HEK293 (cell line): Measurements from ENCODE around the gene RACGAP1.

ENCODE experiments used
- KLF10 ChIP-seq: fragments of 450-650 bp; IDR thresholded peaks from 2 replicates; pipeline ENCODE4 v1.5.1; 2018; ENCODE audit warnings: missing biosample characterization, mild to moderate bottlenecking, missing genetic modification characterization
- OVOL3 ChIP-seq: fragments of 450-650 bp; formaldehyde crosslinking; IDR thresholded peaks from 2 replicates; pipeline ENCODE4 v1.5.1; 2016; ENCODE audit warnings: missing biosample characterization, missing genetic modification characterization
- PRDM6 ChIP-seq: fragments of 450-650 bp; formaldehyde crosslinking; IDR thresholded peaks from 2 replicates; pipeline ENCODE4 v1.5.1; 2017; ENCODE audit warnings: missing biosample characterization, missing genetic modification characterization
- RBAK ChIP-seq: fragments of 450-650 bp; formaldehyde crosslinking; IDR thresholded peaks from 2 replicates; pipeline ENCODE4 v1.5.1; 2016; ENCODE audit warnings: missing biosample characterization, missing genetic modification characterization
- YY1 ChIP-seq: fragments of 450-650 bp; formaldehyde crosslinking; IDR thresholded peaks from 2 replicates; pipeline ENCODE4 v1.5.1; 2018; ENCODE audit warnings: missing biosample characterization, missing genetic modification characterization
- ZBTB17 ChIP-seq: fragments of 450-650 bp; formaldehyde crosslinking; IDR thresholded peaks from 2 replicates; pipeline ENCODE4 v1.5.1; 2016; ENCODE audit warnings: missing biosample characterization, missing genetic modification characterization
- ZBTB26 ChIP-seq: fragments of 450-650 bp; formaldehyde crosslinking; optimal IDR thresholded peaks from 2 replicates; pipeline ENCODE3; 2016; ENCODE audit warnings: missing biosample characterization, mild to moderate bottlenecking, missing genetic modification characterization
- ZBTB8A ChIP-seq: fragments of 450-650 bp; formaldehyde crosslinking; IDR thresholded peaks from 2 replicates; pipeline ENCODE4 v1.5.1; 2016; ENCODE audit warnings: missing biosample characterization, missing genetic modification characterization
- ZNF140 ChIP-seq: fragments of 450-650 bp; formaldehyde crosslinking; IDR thresholded peaks from 2 replicates; pipeline ENCODE4 v1.5.1; 2016; ENCODE audit warnings: missing biosample characterization, missing genetic modification characterization
- ZNF24 ChIP-seq: fragments of 450-650 bp; formaldehyde crosslinking; IDR thresholded peaks from 2 replicates; pipeline ENCODE4 v1.5.1; 2016; ENCODE audit warnings: missing biosample characterization, missing genetic modification characterization
- ZNF266 ChIP-seq: fragments of 450-650 bp; formaldehyde crosslinking; IDR thresholded peaks from 2 replicates; pipeline ENCODE4 v1.5.1; 2016; ENCODE audit warnings: missing biosample characterization, missing genetic modification characterization, low read depth
- ZNF274 ChIP-seq, 2 experiments: fragments of 200-500 bp in 1 of 2; fragments of 450-650 bp in 1 of 2; sonication (Bioruptor generic) in 1 of 2; formaldehyde crosslinking in 1 of 2; IDR thresholded peaks; 2 replicates each; pipeline versions ENCODE4 v1.5.1 to v1.6.1; 2014 to 2016; ENCODE audit warnings: borderline replicate concordance in 1 of 2, inconsistent platforms in 1 of 2, low read length in 1 of 2, missing biosample characterization in 1 of 2, missing genetic modification characterization in 1 of 2
- ZNF292 ChIP-seq: fragments of 450-650 bp; formaldehyde crosslinking; IDR thresholded peaks from 2 replicates; pipeline ENCODE4 v1.5.1; 2016; ENCODE audit warnings: low read depth, missing biosample characterization, missing genetic modification characterization, borderline replicate concordance
- ZNF350 ChIP-seq: fragments of 450-650 bp; formaldehyde crosslinking; IDR thresholded peaks from 2 replicates; pipeline ENCODE4 v1.5.0; 2017; ENCODE audit warnings: missing biosample characterization, mild to moderate bottlenecking, missing genetic modification characterization
- ZNF362 ChIP-seq: fragments of 450-650 bp; formaldehyde crosslinking; IDR thresholded peaks from 2 replicates; pipeline ENCODE4 v1.5.1; 2016; ENCODE audit warnings: missing biosample characterization, missing genetic modification characterization
- ZNF394 ChIP-seq: fragments of 450-650 bp; formaldehyde crosslinking; IDR thresholded peaks from 2 replicates; pipeline ENCODE4 v1.5.1; 2016; ENCODE audit warnings: missing biosample characterization, missing genetic modification characterization, mild to moderate bottlenecking, moderate library complexity, borderline replicate concordance
- ZNF404 ChIP-seq: fragments of 450-650 bp; formaldehyde crosslinking; IDR thresholded peaks from 2 replicates; pipeline ENCODE4 v1.5.1; 2017; ENCODE audit warnings: missing biosample characterization, missing genetic modification characterization
- ZNF426 ChIP-seq: fragments of 450-650 bp; formaldehyde crosslinking; IDR thresholded peaks from 2 replicates; pipeline ENCODE4 v1.5.1; 2017; ENCODE audit warnings: missing biosample characterization, missing genetic modification characterization, mild to moderate bottlenecking, inconsistent platforms, moderate library complexity
- ZNF433 ChIP-seq: fragments of 450-650 bp; formaldehyde crosslinking; IDR thresholded peaks from 2 replicates; pipeline ENCODE4 v1.5.1; 2016; ENCODE audit warnings: missing biosample characterization, missing genetic modification characterization, low read depth
- ZNF473 ChIP-seq: fragments of 450-650 bp; formaldehyde crosslinking; IDR thresholded peaks from 2 replicates; pipeline ENCODE4 v1.5.1; 2017; ENCODE audit warnings: missing biosample characterization, missing genetic modification characterization
- ZNF530 ChIP-seq: fragments of 450-650 bp; formaldehyde crosslinking; IDR thresholded peaks from 2 replicates; pipeline ENCODE4 v1.5.1; 2016; ENCODE audit warnings: low read depth, missing biosample characterization, missing genetic modification characterization
- ZNF654 ChIP-seq: fragments of 450-650 bp; formaldehyde crosslinking; IDR thresholded peaks from 2 replicates; pipeline ENCODE4 v1.5.1; 2016; ENCODE audit warnings: low read depth, missing biosample characterization, missing genetic modification characterization
- ZNF747 ChIP-seq: fragments of 450-650 bp; formaldehyde crosslinking; IDR thresholded peaks from 2 replicates; pipeline ENCODE4 v1.5.1; 2016; ENCODE audit warnings: missing biosample characterization, missing genetic modification characterization
- ZSCAN30 ChIP-seq: fragments of 450-650 bp; IDR thresholded peaks from 2 replicates; pipeline ENCODE4 v1.5.1; 2018; ENCODE audit warnings: missing biosample characterization, mild to moderate bottlenecking, missing genetic modification characterization, moderate library complexity
- TF ChIP-seq, protein P1 (sequence below): fragments of 450-650 bp; formaldehyde crosslinking; IDR thresholded peaks from 2 replicates; pipeline ENCODE4 v1.5.1; 2016; ENCODE audit warnings: missing biosample characterization, missing genetic modification characterization
- TF ChIP-seq, protein P2 (sequence below): fragments of 450-650 bp; formaldehyde crosslinking; IDR thresholded peaks from 2 replicates; pipeline ENCODE4 v1.5.1; 2016; ENCODE audit warnings: missing biosample characterization, missing genetic modification characterization
- TF ChIP-seq, protein P3 (sequence below): fragments of 450-650 bp; formaldehyde crosslinking; conservative IDR thresholded peaks from 2 replicates; pipeline ENCODE4 v1.5.1; 2016; ENCODE audit warnings: low read depth, missing biosample characterization, missing genetic modification characterization

The RACGAP1 gene

DNA sequence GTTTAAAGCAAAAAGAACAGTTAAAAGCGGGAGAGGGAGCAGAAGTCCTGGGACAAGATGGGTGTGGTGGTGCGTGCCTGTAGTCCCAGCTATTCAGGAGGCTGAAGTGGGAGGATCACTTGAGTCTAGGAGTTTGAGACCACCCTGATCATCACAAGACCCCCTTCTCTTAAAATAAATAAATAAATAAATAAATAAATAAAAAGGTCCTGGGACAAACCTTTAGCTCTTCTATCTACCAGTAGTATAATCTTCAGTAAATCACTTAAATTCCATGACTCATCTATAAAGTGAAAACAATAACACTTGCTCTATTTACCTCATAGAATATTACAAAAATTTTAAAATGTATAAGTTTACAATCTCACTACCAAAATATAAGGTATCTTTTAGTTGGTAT lies 5.8 kb downstream of the RACGAP1 start (continued):
- no peak for TF ChIP-seq YY1 (tag by site-specific recombination)
- TF ChIP-seq, protein P1, sequence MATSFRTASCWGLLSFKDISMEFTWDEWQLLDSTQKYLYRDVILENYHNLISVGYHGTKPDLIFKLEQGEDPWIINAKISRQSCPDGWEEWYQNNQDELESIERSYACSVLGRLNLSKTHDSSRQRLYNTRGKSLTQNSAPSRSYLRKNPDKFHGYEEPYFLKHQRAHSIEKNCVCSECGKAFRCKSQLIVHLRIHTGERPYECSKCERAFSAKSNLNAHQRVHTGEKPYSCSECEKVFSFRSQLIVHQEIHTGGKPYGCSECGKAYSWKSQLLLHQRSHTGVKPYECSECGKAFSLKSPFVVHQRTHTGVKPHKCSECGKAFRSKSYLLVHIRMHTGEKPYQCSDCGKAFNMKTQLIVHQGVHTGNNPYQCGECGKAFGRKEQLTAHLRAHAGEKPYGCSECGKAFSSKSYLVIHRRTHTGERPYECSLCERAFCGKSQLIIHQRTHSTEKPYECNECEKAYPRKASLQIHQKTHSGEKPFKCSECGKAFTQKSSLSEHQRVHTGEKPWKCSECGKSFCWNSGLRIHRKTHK = no peak
- no peak for TF ChIP-seq OVOL3
- TF ChIP-seq ZBTB8A (tag by site-specific recombination) = peak; percentile 24; the same call in 1 of the 2 replicates
- TF ChIP-seq ZNF292 (tag by site-specific recombination) = no peak
- TF ChIP-seq ZNF473 (tag by site-specific recombination) = no peak
- TF ChIP-seq ZSCAN30 (tag by site-specific recombination) = no peak
- 0 out of 2 replicates have a peak, but pooled peaks have one; percentile 10 for TF ChIP-seq ZNF654 (tag by site-specific recombination)
- no peak for TF ChIP-seq KLF10
- TF ChIP-seq ZNF140 (tag by site-specific recombination) = no peak
- TF ChIP-seq, protein P2, sequence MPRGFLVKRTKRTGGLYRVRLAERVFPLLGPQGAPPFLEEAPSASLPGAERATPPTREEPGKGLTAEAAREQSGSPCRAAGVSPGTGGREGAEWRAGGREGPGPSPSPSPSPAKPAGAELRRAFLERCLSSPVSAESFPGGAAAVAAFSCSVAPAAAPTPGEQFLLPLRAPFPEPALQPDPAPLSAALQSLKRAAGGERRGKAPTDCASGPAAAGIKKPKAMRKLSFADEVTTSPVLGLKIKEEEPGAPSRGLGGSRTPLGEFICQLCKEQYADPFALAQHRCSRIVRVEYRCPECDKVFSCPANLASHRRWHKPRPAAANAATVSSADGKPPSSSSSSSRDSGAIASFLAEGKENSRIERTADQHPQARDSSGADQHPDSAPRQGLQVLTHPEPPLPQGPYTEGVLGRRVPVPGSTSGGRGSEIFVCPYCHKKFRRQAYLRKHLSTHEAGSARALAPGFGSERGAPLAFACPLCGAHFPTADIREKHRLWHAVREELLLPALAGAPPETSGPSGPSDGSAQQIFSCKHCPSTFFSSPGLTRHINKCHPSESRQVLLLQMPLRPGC (tag by site-specific recombination) = no peak
- no peak for TF ChIP-seq ZNF362
- no peak for TF ChIP-seq ZBTB26 (tag by site-specific recombination)
- TF ChIP-seq ZNF426 = peak; percentile 56; the same call in 1 of the 2 replicates
- no peak for TF ChIP-seq ZBTB17 (tag by site-specific recombination)
- TF ChIP-seq ZNF530 (tag by site-specific recombination) = no peak
- no peak for TF ChIP-seq ZNF274 (IDR thresholded peaks at IDR 0.05; ENCODE audit: low read length)
- no peak for TF ChIP-seq ZNF274 (tag by site-specific recombination; IDR thresholded peaks at IDR 0.05; ENCODE audit: borderline replicate concordance)
- no peak for TF ChIP-seq PRDM6
- TF ChIP-seq, protein P3, sequence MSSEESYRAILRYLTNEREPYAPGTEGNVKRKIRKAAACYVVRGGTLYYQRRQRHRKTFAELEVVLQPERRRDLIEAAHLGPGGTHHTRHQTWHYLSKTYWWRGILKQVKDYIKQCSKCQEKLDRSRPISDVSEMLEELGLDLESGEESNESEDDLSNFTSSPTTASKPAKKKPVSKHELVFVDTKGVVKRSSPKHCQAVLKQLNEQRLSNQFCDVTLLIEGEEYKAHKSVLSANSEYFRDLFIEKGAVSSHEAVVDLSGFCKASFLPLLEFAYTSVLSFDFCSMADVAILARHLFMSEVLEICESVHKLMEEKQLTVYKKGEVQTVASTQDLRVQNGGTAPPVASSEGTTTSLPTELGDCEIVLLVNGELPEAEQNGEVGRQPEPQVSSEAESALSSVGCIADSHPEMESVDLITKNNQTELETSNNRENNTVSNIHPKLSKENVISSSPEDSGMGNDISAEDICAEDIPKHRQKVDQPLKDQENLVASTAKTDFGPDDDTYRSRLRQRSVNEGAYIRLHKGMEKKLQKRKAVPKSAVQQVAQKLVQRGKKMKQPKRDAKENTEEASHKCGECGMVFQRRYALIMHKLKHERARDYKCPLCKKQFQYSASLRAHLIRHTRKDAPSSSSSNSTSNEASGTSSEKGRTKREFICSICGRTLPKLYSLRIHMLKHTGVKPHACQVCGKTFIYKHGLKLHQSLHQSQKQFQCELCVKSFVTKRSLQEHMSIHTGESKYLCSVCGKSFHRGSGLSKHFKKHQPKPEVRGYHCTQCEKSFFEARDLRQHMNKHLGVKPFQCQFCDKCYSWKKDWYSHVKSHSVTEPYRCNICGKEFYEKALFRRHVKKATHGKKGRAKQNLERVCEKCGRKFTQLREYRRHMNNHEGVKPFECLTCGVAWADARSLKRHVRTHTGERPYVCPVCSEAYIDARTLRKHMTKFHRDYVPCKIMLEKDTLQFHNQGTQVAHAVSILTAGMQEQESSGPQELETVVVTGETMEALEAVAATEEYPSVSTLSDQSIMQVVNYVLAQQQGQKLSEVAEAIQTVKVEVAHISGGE (tag by site-specific recombination) = peak; percentile 35; the same call in 1 of the 2 replicates
- no peak for TF ChIP-seq ZNF433
- TF ChIP-seq ZNF24 (tag by site-specific recombination) = no peak
- peak; percentile 75; the same call in 1 of the 2 replicates for TF ChIP-seq ZNF394 (tag by site-specific recombination)
- no peak for TF ChIP-seq ZNF404 (tag by site-specific recombination)
- no peak for TF ChIP-seq ZNF747 (tag by site-specific recombination)
- TF ChIP-seq ZNF350 (tag by site-specific recombination) = no peak
- no peak for TF ChIP-seq ZNF266 (tag by site-specific recombination)
- TF ChIP-seq RBAK (tag by site-specific recombination) = no peak
